Liver (tissue), 10 donors: ENCODE results near the gene BAZ2B. TPM values are rescaled to one million over a fixed set of nuclear protein-coding genes. Genes with fewer than 3 reads are reported as not detected.

Experiments used
- DNase-seq: peaks from one replicate; pipeline ENCODE4 v3.0.0-alpha.2; 2017; ENCODE audit warnings: low spot score
- H3K27ac ChIP-seq, 2 donors: one replicate each; pipeline ENCODE4 v1.7.0; 2013; ENCODE audit warnings: inconsistent platforms in 2 of 2, low read length in 2 of 2, control low read depth in 1 of 2, low read depth in 1 of 2, mild to moderate bottlenecking in 1 of 2
- H3K27me3 ChIP-seq, 4 donors: one replicate each; pipeline versions ENCODE4 v1.6.1 to v1.7.0; 2013; ENCODE audit warnings: low read length in 3 of 4, inconsistent platforms in 1 of 4, mild to moderate bottlenecking in 1 of 4, moderate library complexity in 1 of 4; ENCODE audit not compliant: control insufficient read depth in 4 of 4, insufficient read depth in 4 of 4
- H3K36me3 ChIP-seq, 4 donors: one replicate each; pipeline versions ENCODE4 v1.6.1 to v1.7.0; 2013; ENCODE audit warnings: low read length in 3 of 4, mild to moderate bottlenecking in 3 of 4, low read depth in 1 of 4, moderate library complexity in 1 of 4; ENCODE audit not compliant: control insufficient read depth in 4 of 4, insufficient read depth in 3 of 4
- H3K4me1 ChIP-seq, 4 donors: one replicate each; pipeline versions ENCODE4 v1.6.1 to v1.7.0; 2013; ENCODE audit warnings: low read length in 3 of 4, mild to moderate bottlenecking in 3 of 4, moderate library complexity in 1 of 4; ENCODE audit not compliant: control insufficient read depth in 4 of 4, insufficient read depth in 4 of 4
- H3K4me3 ChIP-seq, 3 donors: one replicate each; pipeline versions ENCODE4 v1.6.1 to v1.7.0; 2013; ENCODE audit warnings: low read length in 3 of 3, control low read depth in 1 of 3, low read depth in 1 of 3, mild to moderate bottlenecking in 1 of 3
- H3K9ac ChIP-seq, 2 donors: one replicate each; pipeline ENCODE4 v1.7.0; 2013; ENCODE audit warnings: low read length in 2 of 2, mild to moderate bottlenecking in 2 of 2, moderate library complexity in 2 of 2, control low read depth in 1 of 2, low read depth in 1 of 2
- H3K9me3 ChIP-seq, 4 donors: one replicate each; pipeline versions ENCODE4 v1.6.1 to v1.7.0; 2013; ENCODE audit warnings: low read length in 3 of 4; ENCODE audit not compliant: control insufficient read depth in 4 of 4
- EGR1 ChIP-seq, 2 donors: IDR thresholded peaks; 2 replicates each; pipeline ENCODE4 v1.6.1; 2016 to 2018; ENCODE audit warnings: antibody characterized with exemption in 2 of 2, low read depth in 2 of 2
- FOXA2 ChIP-seq: IDR thresholded peaks from 2 replicates; pipeline ENCODE4 v1.6.1; 2016; ENCODE audit warnings: antibody characterized with exemption
- GABPA ChIP-seq, 2 donors: IDR thresholded peaks in 1 of 2; conservative IDR thresholded peaks in 1 of 2; 2 replicates each; pipeline ENCODE4 v1.6.1; 2016; ENCODE audit warnings: antibody characterized with exemption in 2 of 2, mild to moderate bottlenecking in 1 of 2, moderate library complexity in 1 of 2
- HNF4A ChIP-seq, 2 donors: conservative IDR thresholded peaks; 2 replicates each; pipeline ENCODE4 v1.6.1; 2016; ENCODE audit warnings: antibody characterized with exemption in 2 of 2, mild to moderate bottlenecking in 2 of 2
- JUND ChIP-seq, 2 donors: IDR thresholded peaks; 2 replicates each; pipeline ENCODE4 v1.6.1; 2016; ENCODE audit warnings: antibody characterized with exemption in 2 of 2
- NR2F2 ChIP-seq: IDR thresholded peaks from 2 replicates; pipeline ENCODE4 v1.6.1; 2016; ENCODE audit warnings: antibody characterized with exemption
- REST ChIP-seq: IDR thresholded peaks from 2 replicates; pipeline ENCODE4 v1.6.1; 2016; ENCODE audit warnings: antibody characterized with exemption, mild to moderate bottlenecking
- RXRA ChIP-seq, 2 donors: IDR thresholded peaks; 2 replicates each; pipeline ENCODE4 v1.6.1; 2017 to 2018; ENCODE audit warnings: antibody characterized with exemption in 2 of 2, mild to moderate bottlenecking in 1 of 2
- TAF1 ChIP-seq: conservative IDR thresholded peaks from 2 replicates; pipeline ENCODE4 v1.6.1; 2016; ENCODE audit warnings: antibody characterized with exemption, mild to moderate bottlenecking
- YY1 ChIP-seq: IDR thresholded peaks from 2 replicates; pipeline ENCODE4 v1.6.1; 2016; ENCODE audit warnings: antibody characterized with exemption, mild to moderate bottlenecking
- WGBS: extraction: QIAGEN DNeasy Blood & Tissue Kit; methylation state at CpG from one replicate; pipeline ENCODE4 v1.1.7; 2013; 5-methylcytosine and 5-hydroxymethylcytosine counted together
- polyA plus RNA-seq, 2 donors: library from polyadenylated mRNA; stranded (reverse) in 1 of 2; unstranded in 1 of 2; fragments of 200-250 nt in 1 of 2; fragments of >200 nt in 1 of 2; fragmentation: Nextera tagmentation in 1 of 2; extraction: Ambion mirVana in 1 of 2; gene quantifications; one replicate each; pipeline versions ENCODE4 v1.2.1 to v1.2.3, GENCODE V29; 2013 to 2015
- small RNA-seq: library from RNA; depleted of rRNA; stranded (forward); fragments of <200 nt; gene quantifications from one replicate; pipeline ENCODE3, GENCODE V24; 2014
- total RNA-seq, 2 donors: library from RNA; depleted of rRNA; stranded (reverse); fragments of >200 nt; gene quantifications; one replicate each; pipeline ENCODE4 v1.2.3, GENCODE V29; 2014
- TF ChIP-seq, protein P1 (sequence below): fragments of 150-350 bp; IDR thresholded peaks from 2 replicates; pipeline ENCODE4 v1.5.1; 2017; ENCODE audit warnings: improper control_type of control experiment, low read depth, low read length; ENCODE audit not compliant: missing input control
- donor health status: healthy.
- donor health status: healthy.
- donor health status: healthy.
- donor health status: healthy.
- donor health status: healthy.

BAZ2B gene
- total and polyA plus RNA-seq, 4 donors, result 6.7 to 61.0 (median 24.9) TPM

- WGBS, result 96% methylated on average over 4 of the region's 4 CpGs
Measured at GRCh38 chr2:159270744-159271379, 345.5 kb downstream of the BAZ2B start.

More at GRCh38 chr2:159270744-159271379, 345.5 kb downstream of the BAZ2B start:
- peaks cover 0 to 7% (median 3%) of the 10 kb centered on the region in 4 donors for H3K4me1 ChIP-seq
- H3K4me3 ChIP-seq, result no peak overlapping the region
- DNase-seq, result no peak
- H3K9ac ChIP-seq, result no peak overlapping the region
- TF ChIP-seq YY1 (no peak), GABPA (IDR thresholded peaks at IDR 0.05 in 1 of 2, conservative IDR thresholded peaks at IDR 0.05 in 1 of 2) (no peak), RXRA (IDR thresholded peaks at IDR 0.05) (no peak), TAF1 (no peak), EGR1 (IDR thresholded peaks at IDR 0.05; ENCODE audit: low read depth in 2 of 2) (no peak), NR2F2 (no peak), REST (no peak), HNF4A (conservative IDR thresholded peaks at IDR 0.05) (no peak), JUND (IDR thresholded peaks at IDR 0.05) (no peak), FOXA2 (no peak)
- TF ChIP-seq, protein P1, sequence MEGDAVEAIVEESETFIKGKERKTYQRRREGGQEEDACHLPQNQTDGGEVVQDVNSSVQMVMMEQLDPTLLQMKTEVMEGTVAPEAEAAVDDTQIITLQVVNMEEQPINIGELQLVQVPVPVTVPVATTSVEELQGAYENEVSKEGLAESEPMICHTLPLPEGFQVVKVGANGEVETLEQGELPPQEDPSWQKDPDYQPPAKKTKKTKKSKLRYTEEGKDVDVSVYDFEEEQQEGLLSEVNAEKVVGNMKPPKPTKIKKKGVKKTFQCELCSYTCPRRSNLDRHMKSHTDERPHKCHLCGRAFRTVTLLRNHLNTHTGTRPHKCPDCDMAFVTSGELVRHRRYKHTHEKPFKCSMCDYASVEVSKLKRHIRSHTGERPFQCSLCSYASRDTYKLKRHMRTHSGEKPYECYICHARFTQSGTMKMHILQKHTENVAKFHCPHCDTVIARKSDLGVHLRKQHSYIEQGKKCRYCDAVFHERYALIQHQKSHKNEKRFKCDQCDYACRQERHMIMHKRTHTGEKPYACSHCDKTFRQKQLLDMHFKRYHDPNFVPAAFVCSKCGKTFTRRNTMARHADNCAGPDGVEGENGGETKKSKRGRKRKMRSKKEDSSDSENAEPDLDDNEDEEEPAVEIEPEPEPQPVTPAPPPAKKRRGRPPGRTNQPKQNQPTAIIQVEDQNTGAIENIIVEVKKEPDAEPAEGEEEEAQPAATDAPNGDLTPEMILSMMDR, result no peak
- H3K36me3 ChIP-seq, result peaks cover 2 to 14% (median 4%) of the 10 kb centered on the region in 4 donors
- no peak overlapping the region for H3K27ac ChIP-seq
- H3K9me3 ChIP-seq, result no peaks in the 10 kb centered on the region
- H3K27me3 ChIP-seq, result no peaks in the 10 kb centered on the region

Small RNA genes within 50 kb of the gene (small RNA-seq; reads per million reads assigned to genes)
- gene RF00019, result not detected

Other genes starting within 250 kb of the BAZ2B start
- gene MARCHF7, start 96.0 kb upstream of the BAZ2B start, total RNA-seq, result 10 to 100 TPM; 52.0 to 57.6 TPM
- gene MARCHF7, start 96.0 kb upstream of the BAZ2B start, polyA plus RNA-seq, result 10 to 100 TPM; 16.9 to 22.9 TPM
- 100 to 1,000 TPM in 1 of 2 donors, 10 to 100 TPM in 1; 65.9 to 118 TPM for gene CD302, start 181.7 kb upstream of the BAZ2B start, total RNA-seq
- gene CD302, start 181.7 kb upstream of the BAZ2B start, polyA plus RNA-seq, result 100 to 1,000 TPM in 1 of 2 donors, 10 to 100 TPM in 1; 86.5 to 107 TPM